ENCODE measurements around the gene ARHGAP10.

GRCh38 chr4:148114436-148114835 lies 382.5 kb downstream of the ARHGAP10 start:
- no peak for TF ChIP-seq EZH2 (IDR thresholded peaks at IDR 0.05)
- no peak for TF ChIP-seq POLR2AphosphoS5 (IDR thresholded peaks at IDR 0.05; ENCODE audit: borderline replicate concordance, low read depth, low read length)
